ENCODE results near the gene CCDC150. TPM values are rescaled to one million over a fixed set of nuclear protein-coding genes. Genes with fewer than 3 reads are reported as not detected.

The CCDC150 gene
- total and polyA plus RNA-seq, 12 donors: 0.55 to 12.1 (median 0.74) TPM; not detected in 1

DNA sequence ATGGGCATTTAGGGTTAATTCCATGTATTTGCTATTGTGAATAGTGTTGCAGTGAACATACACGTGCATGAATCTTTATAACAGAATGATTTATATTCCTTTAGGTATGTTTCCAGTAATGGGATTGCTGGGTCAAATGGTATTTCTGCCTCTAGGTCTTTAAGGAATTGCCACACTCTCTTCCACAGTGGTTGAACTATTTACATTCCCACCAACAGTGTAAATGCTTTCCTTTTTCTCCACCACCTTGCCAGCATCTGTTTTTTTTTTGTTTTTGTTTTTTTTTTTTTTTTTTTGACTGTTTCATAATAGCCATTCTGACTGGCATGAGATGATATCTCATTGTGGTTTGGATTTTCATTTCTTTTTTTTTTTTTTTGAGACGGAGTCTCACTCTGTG lies 97.5 kb downstream of the CCDC150 start:
- H3K4me3 ChIP-seq: no peak overlapping the region
- H3K27me3 ChIP-seq: no peaks in the 10 kb centered on the region
- no peaks in the 10 kb centered on the region for H3K36me3 ChIP-seq (replicated peaks in 1 of 2)
- 59 to 78% (median 70%) methylated on average over 2 of the region's 2 CpGs for WGBS, 4 donors
- intact Hi-C loops (cut with DNase I): no loop called here
- no peak for TF ChIP-seq POLR2A (IDR thresholded peaks at IDR 0.05)
- TF ChIP-seq, protein P1, sequence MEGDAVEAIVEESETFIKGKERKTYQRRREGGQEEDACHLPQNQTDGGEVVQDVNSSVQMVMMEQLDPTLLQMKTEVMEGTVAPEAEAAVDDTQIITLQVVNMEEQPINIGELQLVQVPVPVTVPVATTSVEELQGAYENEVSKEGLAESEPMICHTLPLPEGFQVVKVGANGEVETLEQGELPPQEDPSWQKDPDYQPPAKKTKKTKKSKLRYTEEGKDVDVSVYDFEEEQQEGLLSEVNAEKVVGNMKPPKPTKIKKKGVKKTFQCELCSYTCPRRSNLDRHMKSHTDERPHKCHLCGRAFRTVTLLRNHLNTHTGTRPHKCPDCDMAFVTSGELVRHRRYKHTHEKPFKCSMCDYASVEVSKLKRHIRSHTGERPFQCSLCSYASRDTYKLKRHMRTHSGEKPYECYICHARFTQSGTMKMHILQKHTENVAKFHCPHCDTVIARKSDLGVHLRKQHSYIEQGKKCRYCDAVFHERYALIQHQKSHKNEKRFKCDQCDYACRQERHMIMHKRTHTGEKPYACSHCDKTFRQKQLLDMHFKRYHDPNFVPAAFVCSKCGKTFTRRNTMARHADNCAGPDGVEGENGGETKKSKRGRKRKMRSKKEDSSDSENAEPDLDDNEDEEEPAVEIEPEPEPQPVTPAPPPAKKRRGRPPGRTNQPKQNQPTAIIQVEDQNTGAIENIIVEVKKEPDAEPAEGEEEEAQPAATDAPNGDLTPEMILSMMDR (IDR thresholded peaks at IDR 0.05): no peak
- H3K9me3 ChIP-seq (replicated peaks in 1 of 3): no peaks in the 10 kb centered on the region
- no peaks in the 10 kb centered on the region for H3K4me1 ChIP-seq (replicated peaks in 1 of 2)
- DNase-seq: no peak
- H3K27ac ChIP-seq: no peak overlapping the region

DNA sequence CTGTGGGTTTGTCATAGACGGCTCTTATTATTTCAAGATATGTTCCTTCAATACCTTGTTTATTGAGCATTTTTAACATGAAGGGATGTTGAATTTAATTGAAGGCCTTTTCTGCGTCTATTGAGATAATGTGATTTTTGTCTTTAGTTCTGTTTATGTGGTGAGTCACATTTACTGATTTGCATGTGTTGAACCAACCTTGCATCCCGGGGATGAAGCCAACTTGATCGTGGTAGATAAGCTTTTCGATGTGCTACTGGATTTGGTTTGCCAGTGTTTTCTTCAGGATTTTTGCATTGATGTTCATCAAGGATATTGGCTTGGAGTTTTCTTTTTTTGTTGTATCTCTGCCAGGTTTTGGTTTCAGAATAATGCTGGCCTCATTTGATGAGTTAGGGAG lies 99.5 kb downstream of the CCDC150 start:
- no peaks in the 10 kb centered on the region for H3K9me3 ChIP-seq (replicated peaks in 1 of 3)
- WGBS, 4 donors: 87 to 96% (median 89%) methylated on average over 5 of the region's 5 CpGs

DNA sequence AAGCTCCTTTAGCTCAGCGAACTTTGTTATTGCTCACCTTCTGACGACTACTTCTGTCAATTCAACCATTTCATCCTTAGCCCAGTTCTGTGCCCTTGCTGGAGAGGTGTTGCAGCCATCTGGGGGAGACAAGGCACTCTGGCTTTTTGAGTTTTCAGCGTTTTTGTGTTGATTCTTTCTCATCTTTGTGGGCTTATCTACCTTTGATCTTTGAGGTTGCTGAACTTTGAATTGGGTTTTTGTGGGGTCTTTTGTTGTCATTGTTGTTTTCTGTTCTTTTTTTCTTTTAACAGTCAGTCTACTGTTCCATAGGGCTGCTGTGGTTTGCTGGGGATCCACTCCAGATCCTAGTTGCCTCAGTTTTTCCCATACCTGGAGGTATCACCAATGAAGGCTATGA lies 102.7 kb downstream of the CCDC150 start:
- no peak for TF ChIP-seq POLR2A (IDR thresholded peaks at IDR 0.05)
- TF ChIP-seq, protein P1 (IDR thresholded peaks at IDR 0.05): no peak
- no peaks in the 10 kb centered on the region for H3K9me3 ChIP-seq (replicated peaks in 1 of 3)
- DNase-seq: no peak
- H3K36me3 ChIP-seq (replicated peaks in 1 of 2): no peaks in the 10 kb centered on the region
- intact Hi-C loops (cut with DNase I): no loop called here
- H3K4me3 ChIP-seq: no peak overlapping the region
- 74 to 87% (median 86%) methylated on average over 3 of the region's 3 CpGs for WGBS, 4 donors
- H3K27me3 ChIP-seq: no peaks in the 10 kb centered on the region
- no peaks in the 10 kb centered on the region for H3K4me1 ChIP-seq (replicated peaks in 1 of 2)
- no peak overlapping the region for H3K27ac ChIP-seq

More for the DNA sequence above, 99.5 kb downstream of the CCDC150 start:
- TF ChIP-seq POLR2A (IDR thresholded peaks at IDR 0.05): no peak
- TF ChIP-seq, protein P1 (IDR thresholded peaks at IDR 0.05): no peak
- no peak overlapping the region for H3K4me3 ChIP-seq
- H3K27ac ChIP-seq: no peak overlapping the region
- H3K27me3 ChIP-seq: no peaks in the 10 kb centered on the region
- no peak for DNase-seq
- intact Hi-C loops (cut with DNase I): no loop called here
- no peaks in the 10 kb centered on the region for H3K36me3 ChIP-seq (replicated peaks in 1 of 2)
- H3K4me1 ChIP-seq (replicated peaks in 1 of 2): no peaks in the 10 kb centered on the region

DNA sequence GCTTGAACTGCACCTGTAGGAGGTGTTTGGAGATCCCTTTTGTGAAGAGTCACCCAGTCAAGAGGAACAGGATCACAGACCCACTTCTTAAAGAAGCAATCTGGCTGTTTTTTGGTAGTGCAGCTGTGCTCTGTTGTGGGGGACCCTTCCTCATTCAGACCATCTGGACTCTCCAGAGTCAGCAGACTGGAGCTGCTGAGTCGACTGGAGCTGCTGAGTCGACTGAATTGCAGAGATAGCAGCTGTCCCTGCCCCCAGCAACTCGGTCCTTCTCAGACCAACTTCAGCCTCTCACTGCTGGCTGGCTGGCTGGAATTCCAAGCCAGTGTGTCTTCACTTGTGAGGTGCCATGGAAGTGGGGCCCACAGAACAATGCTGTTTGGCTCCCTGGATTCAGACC lies 103.2 kb downstream of the CCDC150 start:
- TF ChIP-seq POLR2A (IDR thresholded peaks at IDR 0.05): no peak
- TF ChIP-seq, protein P1 (IDR thresholded peaks at IDR 0.05): no peak
- Histone ChIP-seq H3K27me3 (no peaks in the 10 kb centered on the region), H3K9me3 (replicated peaks in 1 of 3) (no peaks in the 10 kb centered on the region), H3K27ac (no peak overlapping the region), H3K4me1 (replicated peaks in 1 of 2) (no peaks in the 10 kb centered on the region), H3K36me3 (replicated peaks in 1 of 2) (no peaks in the 10 kb centered on the region), H3K4me3 (no peak overlapping the region)
- no peak for DNase-seq
- intact Hi-C loops (cut with DNase I): no loop called here
- WGBS, 4 donors: 58 to 100% (median 75%) methylated on average over 2 to 3 of the region's 3 CpGs

Data from adrenal gland (tissue), 12 donors.